22Rv1 (cell line): ENCODE data around the gene PC.

Experiments used
- ZFX ChIP-seq: fragments of 450-650 bp; IDR thresholded peaks from 2 replicates; pipeline ENCODE4 v1.6.1; 2017; ENCODE audit warnings: antibody characterized with exemption, borderline replicate concordance
- TF ChIP-seq, protein P1 (sequence below): fragments of 450-650 bp; IDR thresholded peaks from 2 replicates; pipeline ENCODE4 v1.5.1; 2017; ENCODE audit warnings: mild to moderate bottlenecking

GRCh38 chr11:66919923-66920322, 38.3 kb downstream of the PC start:
- TF ChIP-seq, protein P1, sequence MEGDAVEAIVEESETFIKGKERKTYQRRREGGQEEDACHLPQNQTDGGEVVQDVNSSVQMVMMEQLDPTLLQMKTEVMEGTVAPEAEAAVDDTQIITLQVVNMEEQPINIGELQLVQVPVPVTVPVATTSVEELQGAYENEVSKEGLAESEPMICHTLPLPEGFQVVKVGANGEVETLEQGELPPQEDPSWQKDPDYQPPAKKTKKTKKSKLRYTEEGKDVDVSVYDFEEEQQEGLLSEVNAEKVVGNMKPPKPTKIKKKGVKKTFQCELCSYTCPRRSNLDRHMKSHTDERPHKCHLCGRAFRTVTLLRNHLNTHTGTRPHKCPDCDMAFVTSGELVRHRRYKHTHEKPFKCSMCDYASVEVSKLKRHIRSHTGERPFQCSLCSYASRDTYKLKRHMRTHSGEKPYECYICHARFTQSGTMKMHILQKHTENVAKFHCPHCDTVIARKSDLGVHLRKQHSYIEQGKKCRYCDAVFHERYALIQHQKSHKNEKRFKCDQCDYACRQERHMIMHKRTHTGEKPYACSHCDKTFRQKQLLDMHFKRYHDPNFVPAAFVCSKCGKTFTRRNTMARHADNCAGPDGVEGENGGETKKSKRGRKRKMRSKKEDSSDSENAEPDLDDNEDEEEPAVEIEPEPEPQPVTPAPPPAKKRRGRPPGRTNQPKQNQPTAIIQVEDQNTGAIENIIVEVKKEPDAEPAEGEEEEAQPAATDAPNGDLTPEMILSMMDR = no peak
- TF ChIP-seq ZFX = no peak
